ENCODE results near the gene KLHL4.

GRCh38 chrX:87679849-87680248, 162.2 kb downstream of the KLHL4 start:
- TF ChIP-seq CTCF (conservative IDR thresholded peaks at IDR 0.05 in 1 of 2, IDR thresholded peaks at IDR 0.05 in 1 of 2; ENCODE audit: low read depth in 1 of 2, low read length in 2 of 2) (no peak), EZH2 (IDR thresholded peaks at IDR 0.05; ENCODE audit: low read length, missing control alignments) (no peak)
